Measurements from ENCODE around the gene ZBBX.

Gene ZBBX

GRCh38 chr3:167306319-167306718 is 73.8 kb downstream of the ZBBX start:
- DNase-seq: no peak

- DNase-seq: no peak
Observed at GRCh38 chr3:167305340-167305890, 74.7 kb downstream of the ZBBX start.

GRCh38 chr3:167304077-167304476 is 76.0 kb downstream of the ZBBX start:
- no peak for DNase-seq

GRCh38 chr3:167302678-167303077 is 77.4 kb downstream of the ZBBX start:
- DNase-seq: no peak

- DNase-seq: no peak
Observed at GRCh38 chr3:167300207-167300606, 79.9 kb downstream of the ZBBX start.

- DNase-seq: no peak
Observed at GRCh38 chr3:167289435-167289834, 90.7 kb downstream of the ZBBX start.

GRCh38 chr3:167288737-167289136 is 91.4 kb downstream of the ZBBX start:
- no peak for DNase-seq

GRCh38 chr3:167287308-167287707 is 92.8 kb downstream of the ZBBX start:
- no peak for DNase-seq

- DNase-seq: no peak
Observed at GRCh38 chr3:167274141-167274874, 105.8 kb downstream of the ZBBX start.

GRCh38 chr3:167253037-167253436 is 127.1 kb downstream of the ZBBX start:
- no peak for DNase-seq

GRCh38 chr3:167251678-167252077 is 128.4 kb downstream of the ZBBX start:
- DNase-seq: no peak

GRCh38 chr3:167246252-167246651 is 133.8 kb downstream of the ZBBX start:
- no peak for DNase-seq

GRCh38 chr3:167241048-167241845 is 138.8 kb downstream of the ZBBX start:
- DNase-seq: no peak

- DNase-seq: no peak
Observed at GRCh38 chr3:167228135-167228534, 152.0 kb downstream of the ZBBX start.

- no peak for DNase-seq
Observed at GRCh38 chr3:167225821-167226220, 154.3 kb downstream of the ZBBX start.

GRCh38 chr3:167209011-167209410 is 171.1 kb downstream of the ZBBX start:
- no peak for DNase-seq

GRCh38 chr3:167203062-167203461 is 177.0 kb downstream of the ZBBX start:
- DNase-seq: no peak

- DNase-seq: no peak
Observed at GRCh38 chr3:167198949-167199600, 181.0 kb downstream of the ZBBX start.
